Dendritic cell treated with granulocyte-macrophage colony-stimulating factor and Interleukin-4, amounts not matched to agents 40 ng/mL and 50 ng/mL, for 4 days (primary cell): ENCODE data around the gene FARP2.

ENCODE experiments used
- H3K27ac Mint-ChIP-seq: one replicate; pipeline ENCODE4 v1.8.0; 2022; ENCODE audit warnings: mild to moderate bottlenecking, mixed read lengths
- H3K27me3 Mint-ChIP-seq: one replicate; pipeline ENCODE4 v1.8.0; 2022; ENCODE audit warnings: mild to moderate bottlenecking, mixed read lengths
- H3K36me3 Mint-ChIP-seq: one replicate; pipeline ENCODE4 v1.8.0; 2022; ENCODE audit warnings: low read depth, mixed read lengths
- H3K4me1 Mint-ChIP-seq: one replicate; pipeline ENCODE4 v1.8.0; 2022; ENCODE audit warnings: low read depth, mixed read lengths
- H3K4me3 Mint-ChIP-seq: one replicate; pipeline ENCODE4 v1.8.0; 2022; ENCODE audit warnings: mild to moderate bottlenecking, moderate library complexity, mixed read lengths
- H3K9me3 Mint-ChIP-seq: one replicate; pipeline ENCODE4 v1.8.0; 2022; ENCODE audit warnings: mixed read lengths
- intact Hi-C: fragments of 100-400 bp; cut with micrococcal nuclease; formaldehyde crosslinking; loops from one replicate; pipeline ENCODE4 v1.15.0; 2022

The FARP2 gene

DNA sequence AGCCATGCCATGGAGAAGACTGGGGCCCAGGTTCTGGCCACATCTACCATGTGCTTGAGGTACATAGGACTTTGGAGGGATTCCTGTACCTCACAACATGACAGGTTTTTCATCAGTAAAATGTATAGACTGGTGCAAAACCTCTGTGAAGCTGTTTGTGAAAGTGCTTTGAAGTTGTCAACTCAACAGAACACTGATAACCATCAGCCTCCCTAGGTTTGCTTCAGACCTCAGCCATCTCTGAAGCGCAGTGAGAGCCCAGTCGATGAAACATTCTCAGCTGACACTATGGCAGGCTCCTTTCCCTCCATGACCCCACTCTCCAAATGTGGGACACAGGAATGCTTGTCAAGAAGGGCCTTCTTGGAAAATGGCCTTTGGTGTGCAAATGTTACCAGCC, 113.7 kb downstream of the FARP2 start:
- no peak overlapping the region for H3K4me3 Mint-ChIP-seq
- no peaks in the 10 kb centered on the region for H3K9me3 Mint-ChIP-seq
- H3K4me1 Mint-ChIP-seq: no peaks in the 10 kb centered on the region
- H3K36me3 Mint-ChIP-seq: no peaks in the 10 kb centered on the region
- H3K27ac Mint-ChIP-seq: no peak overlapping the region
- H3K27me3 Mint-ChIP-seq: peaks cover 82% of the 10 kb centered on the region
- intact Hi-C loops: no loop called here

DNA sequence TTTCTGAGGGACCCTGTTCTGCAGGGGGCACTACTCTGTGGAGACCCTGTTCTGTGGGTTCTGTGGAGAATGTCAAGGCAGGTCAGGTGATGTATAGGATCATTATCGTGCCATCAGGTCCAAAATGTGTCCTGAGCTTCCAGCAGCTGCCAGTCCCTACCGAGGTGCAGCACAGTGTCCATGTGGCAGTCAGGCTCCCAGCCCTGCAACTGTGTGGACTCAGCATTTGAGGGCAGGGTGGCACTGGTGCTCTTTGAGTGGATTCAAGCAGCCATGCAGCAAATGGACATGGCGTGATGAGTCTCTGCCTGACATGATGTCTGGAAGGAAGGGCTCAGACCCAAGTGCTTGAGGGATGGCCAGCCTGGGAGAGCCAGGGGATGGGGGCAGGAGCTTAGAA, 117.3 kb downstream of the FARP2 start:
- Mint-ChIP-seq H3K27ac (no peak overlapping the region), H3K4me3 (no peak overlapping the region), H3K9me3 (no peaks in the 10 kb centered on the region)

DNA sequence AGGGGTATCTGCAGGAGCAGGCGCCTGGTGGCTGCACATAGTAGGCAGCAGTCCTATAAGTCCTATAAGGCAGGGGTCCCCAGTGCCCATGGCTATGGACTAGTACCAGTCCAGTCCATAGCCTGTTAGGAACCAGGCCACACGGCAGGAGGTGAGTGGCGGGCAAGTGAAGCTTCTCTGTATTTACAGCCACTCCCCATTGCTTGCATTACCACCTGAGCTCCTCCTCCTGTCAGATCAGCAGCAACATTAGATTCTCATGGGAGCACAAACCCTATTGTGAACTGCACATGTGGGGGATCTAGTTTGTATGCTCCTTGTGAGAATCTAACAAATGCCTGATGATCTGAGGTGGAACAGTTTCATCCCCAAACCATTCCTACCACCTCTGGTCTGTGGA, 119.2 kb downstream of the FARP2 start:
- intact Hi-C loops: no loop called here
- Mint-ChIP-seq H3K27ac (no peak overlapping the region), H3K4me3 (no peak overlapping the region), H3K9me3 (no peaks in the 10 kb centered on the region), H3K4me1 (no peaks in the 10 kb centered on the region), H3K27me3 (peaks cover 68% of the 10 kb centered on the region), H3K36me3 (no peaks in the 10 kb centered on the region)

More for the DNA sequence above, 117.3 kb downstream of the FARP2 start:
- H3K4me1 Mint-ChIP-seq: no peaks in the 10 kb centered on the region
- H3K36me3 Mint-ChIP-seq: no peaks in the 10 kb centered on the region
- intact Hi-C loops: no loop called here
- H3K27me3 Mint-ChIP-seq: peaks cover 72% of the 10 kb centered on the region

DNA sequence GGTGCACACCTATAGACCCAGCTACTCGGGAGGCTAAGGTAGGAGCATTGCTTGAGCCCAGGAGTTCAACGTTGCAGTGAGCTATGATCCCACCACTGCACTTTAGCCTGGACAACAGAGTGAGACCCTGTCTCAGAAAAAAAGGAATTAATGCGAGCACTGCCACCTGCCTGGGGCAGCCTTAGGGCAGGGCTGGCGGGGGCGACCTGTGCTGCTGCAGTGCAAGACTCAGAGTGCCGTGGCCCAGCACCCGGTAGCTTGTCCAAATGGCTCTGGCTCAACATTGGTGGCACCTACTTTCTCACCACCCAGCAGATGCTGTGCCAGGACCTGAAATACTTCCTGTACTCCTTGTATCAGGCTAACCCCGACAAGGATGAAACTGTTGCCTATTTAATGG, 122.1 kb downstream of the FARP2 start:
- H3K9me3 Mint-ChIP-seq: no peaks in the 10 kb centered on the region
- H3K36me3 Mint-ChIP-seq: no peaks in the 10 kb centered on the region
- peaks cover 54% of the 10 kb centered on the region for H3K27me3 Mint-ChIP-seq
- no peaks in the 10 kb centered on the region for H3K4me1 Mint-ChIP-seq
- intact Hi-C loops: no loop called here
- H3K4me3 Mint-ChIP-seq: no peak overlapping the region
- H3K27ac Mint-ChIP-seq: no peak overlapping the region

DNA sequence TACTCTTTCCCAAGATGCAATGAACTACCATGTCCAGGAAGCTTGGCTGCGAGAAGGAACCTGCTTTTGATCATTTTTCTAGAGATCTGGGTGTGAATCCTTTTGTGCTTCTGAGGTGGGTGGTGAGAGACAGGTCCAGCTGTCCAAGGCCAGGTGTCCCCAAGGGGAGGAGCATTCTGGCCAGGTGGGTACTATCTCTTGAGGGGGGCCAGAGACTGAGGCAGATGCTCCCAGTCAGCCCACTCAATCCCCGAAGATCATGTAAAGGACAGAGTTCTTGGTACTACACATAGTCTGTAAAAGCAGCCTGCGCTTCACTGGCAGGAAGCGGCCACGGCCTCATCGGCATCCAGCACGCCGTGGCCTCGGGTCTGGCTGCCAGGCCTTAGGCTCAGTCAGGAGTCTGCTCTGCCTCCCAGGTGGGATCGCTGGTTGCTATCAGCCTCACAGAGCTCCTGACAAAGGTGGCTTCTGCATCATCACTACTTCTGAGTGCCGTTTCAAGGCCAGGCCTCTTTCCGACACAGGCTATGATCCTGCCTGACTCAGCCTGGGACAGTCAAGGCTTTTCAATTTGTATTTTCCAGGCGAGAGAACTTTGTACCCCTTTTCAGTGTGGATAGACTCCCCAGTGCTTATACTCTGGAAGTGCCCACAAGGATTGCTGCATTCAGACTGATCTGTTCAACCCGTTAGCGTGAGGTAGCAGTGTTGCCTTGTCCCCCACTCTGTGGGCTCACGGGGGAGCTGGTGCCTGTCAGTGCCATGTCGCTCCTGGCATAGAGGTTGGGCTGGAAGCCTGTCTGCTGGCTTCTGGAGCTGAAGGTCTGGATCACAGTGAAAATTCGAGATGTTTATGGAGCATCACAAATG, 123.2 kb downstream of the FARP2 start:
- no peak overlapping the region for H3K27ac Mint-ChIP-seq
- H3K4me3 Mint-ChIP-seq: no peak overlapping the region
- H3K27me3 Mint-ChIP-seq: peaks cover 55% of the 10 kb centered on the region
- intact Hi-C loops: no loop called here
- H3K36me3 Mint-ChIP-seq: no peaks in the 10 kb centered on the region
- H3K4me1 Mint-ChIP-seq: no peaks in the 10 kb centered on the region
- H3K9me3 Mint-ChIP-seq: no peaks in the 10 kb centered on the region

DNA sequence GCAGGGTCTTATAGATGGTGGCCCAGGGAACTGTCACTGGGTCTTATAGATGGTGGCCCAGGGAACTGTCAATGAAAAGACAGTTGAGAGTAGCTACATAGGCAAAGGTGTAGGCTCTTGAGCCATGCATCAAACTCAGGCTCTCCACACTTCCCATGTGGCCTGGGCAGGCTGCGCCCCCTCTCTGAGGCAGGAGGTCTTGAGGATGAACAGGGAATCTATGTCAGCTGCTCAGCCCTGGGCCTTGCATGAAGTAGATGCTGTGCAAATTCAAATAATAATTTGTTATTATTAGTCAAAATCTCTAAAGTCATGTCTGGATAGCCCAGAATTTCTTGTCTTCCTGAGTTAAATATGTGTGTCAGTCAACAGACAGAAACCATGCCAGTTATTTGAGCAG, 125.6 kb downstream of the FARP2 start:
- H3K27me3 Mint-ChIP-seq: peaks cover 60% of the 10 kb centered on the region
- H3K9me3 Mint-ChIP-seq: no peaks in the 10 kb centered on the region
- H3K4me3 Mint-ChIP-seq: no peak overlapping the region
- no peaks in the 10 kb centered on the region for H3K4me1 Mint-ChIP-seq
- no peak overlapping the region for H3K27ac Mint-ChIP-seq
- intact Hi-C loops: no loop called here
- no peaks in the 10 kb centered on the region for H3K36me3 Mint-ChIP-seq

DNA sequence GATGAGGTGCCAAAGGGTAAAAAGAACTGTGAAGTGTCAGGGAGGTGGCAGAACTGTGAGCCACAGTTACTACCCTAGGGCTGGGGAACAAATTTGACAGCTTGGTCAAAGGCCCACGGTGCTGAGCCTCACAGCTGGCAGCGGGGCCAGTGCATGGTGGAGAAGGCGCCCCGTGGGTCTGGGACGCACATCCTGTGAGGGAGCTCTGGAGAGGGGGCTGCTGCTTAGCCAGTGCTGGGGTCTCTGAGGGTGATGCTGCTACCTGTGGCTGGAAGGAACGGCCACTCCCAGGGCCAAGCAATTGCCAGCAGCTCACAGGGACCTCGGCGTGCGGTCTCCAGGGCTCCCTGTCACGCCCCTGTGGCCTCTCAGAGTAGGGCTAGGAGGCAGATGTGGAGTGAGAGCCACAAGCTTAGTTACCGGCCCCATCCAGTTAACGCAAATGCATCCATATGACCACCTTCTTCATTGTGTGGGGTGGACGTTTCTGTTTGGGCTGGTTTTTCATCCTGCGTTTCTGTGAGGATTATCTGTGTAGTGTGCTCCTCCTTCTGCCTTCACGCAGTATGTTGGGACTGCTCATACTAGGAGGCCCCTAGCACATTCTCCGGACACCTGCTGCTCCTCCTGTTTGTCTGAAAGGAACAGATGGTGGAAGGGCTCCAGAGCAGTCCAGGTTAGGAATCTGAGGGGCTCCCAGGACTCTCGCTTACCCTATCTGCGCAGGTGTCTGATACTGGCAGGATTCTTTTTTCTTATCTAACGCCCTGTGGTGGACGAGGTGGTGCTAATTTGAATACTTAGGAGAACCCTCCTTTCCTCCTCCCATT, 126.3 kb downstream of the FARP2 start:
- H3K9me3 Mint-ChIP-seq: no peaks in the 10 kb centered on the region
- H3K4me1 Mint-ChIP-seq: no peaks in the 10 kb centered on the region
- intact Hi-C loops: no loop called here
- H3K4me3 Mint-ChIP-seq: no peak overlapping the region
- peaks cover 59% of the 10 kb centered on the region for H3K27me3 Mint-ChIP-seq
- no peak overlapping the region for H3K27ac Mint-ChIP-seq
- no peaks in the 10 kb centered on the region for H3K36me3 Mint-ChIP-seq

DNA sequence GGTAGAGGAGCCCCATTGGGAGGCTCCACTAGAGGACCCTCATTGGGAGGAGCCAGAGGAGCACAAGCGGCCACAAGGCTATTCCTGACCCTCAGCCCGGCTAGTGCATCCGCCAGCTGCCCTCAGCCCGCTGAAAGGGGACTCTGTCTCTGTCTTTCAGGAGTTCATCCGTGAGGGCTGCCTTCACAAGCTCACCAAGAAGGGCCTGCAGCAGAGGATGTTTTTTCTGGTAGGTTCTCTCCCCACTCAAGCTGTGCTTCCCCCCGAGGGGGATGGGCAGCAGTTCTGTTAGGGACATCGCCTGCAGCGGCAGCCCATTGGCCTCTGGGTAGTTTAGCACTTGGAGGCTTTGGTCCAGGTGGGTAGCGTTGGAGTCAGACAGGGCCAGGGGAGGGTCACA, 127.2 kb downstream of the FARP2 start:
- intact Hi-C loops: no loop called here
- H3K27me3 Mint-ChIP-seq: peaks cover 56% of the 10 kb centered on the region
- no peaks in the 10 kb centered on the region for H3K36me3 Mint-ChIP-seq
- H3K4me1 Mint-ChIP-seq: no peaks in the 10 kb centered on the region
- H3K4me3 Mint-ChIP-seq: no peak overlapping the region
- H3K27ac Mint-ChIP-seq: no peak overlapping the region
- H3K9me3 Mint-ChIP-seq: no peaks in the 10 kb centered on the region

DNA sequence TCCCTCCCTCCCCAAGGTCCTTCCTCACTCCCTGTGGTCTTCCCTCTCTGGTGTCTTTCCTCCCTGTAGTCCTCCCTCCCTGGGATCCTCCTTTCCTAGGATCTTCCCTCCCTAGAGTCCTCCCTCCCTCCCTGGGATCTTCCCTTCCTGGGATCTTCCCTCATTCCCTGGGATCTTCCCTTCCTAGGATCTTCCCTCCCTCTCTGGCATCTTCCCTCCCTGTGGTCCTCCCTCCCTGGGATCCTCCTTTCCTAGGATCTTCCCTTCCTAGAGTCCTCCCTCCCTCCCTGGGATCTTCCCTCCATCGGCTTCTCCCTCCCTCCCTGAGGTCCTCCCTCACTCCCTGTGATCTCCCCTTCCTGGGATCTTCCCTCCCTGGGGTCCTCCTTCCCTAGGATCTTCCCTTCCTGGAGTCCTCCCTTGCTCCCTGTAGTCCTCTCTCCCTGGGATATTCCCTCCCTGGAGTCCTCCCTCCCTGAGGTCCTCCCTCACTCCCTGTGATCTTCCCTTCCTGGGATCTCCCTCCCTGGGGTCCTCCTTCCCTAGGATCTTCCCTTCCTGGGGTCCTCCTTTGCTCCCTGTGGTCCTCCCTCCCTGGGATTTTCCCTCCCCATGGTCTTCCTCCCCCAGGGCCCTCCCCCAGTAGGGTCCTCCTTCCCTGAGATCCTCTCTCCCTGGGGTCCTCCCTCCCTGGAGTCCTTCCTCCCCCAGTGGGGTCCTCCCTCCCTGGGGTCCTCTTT, 129.3 kb downstream of the FARP2 start:
- Mint-ChIP-seq H3K9me3 (no peaks in the 10 kb centered on the region), H3K4me1 (no peaks in the 10 kb centered on the region), H3K27ac (no peak overlapping the region), H3K27me3 (peaks cover 53% of the 10 kb centered on the region), H3K36me3 (no peaks in the 10 kb centered on the region), H3K4me3 (no peak overlapping the region)
- intact Hi-C loops: no loop called here

DNA sequence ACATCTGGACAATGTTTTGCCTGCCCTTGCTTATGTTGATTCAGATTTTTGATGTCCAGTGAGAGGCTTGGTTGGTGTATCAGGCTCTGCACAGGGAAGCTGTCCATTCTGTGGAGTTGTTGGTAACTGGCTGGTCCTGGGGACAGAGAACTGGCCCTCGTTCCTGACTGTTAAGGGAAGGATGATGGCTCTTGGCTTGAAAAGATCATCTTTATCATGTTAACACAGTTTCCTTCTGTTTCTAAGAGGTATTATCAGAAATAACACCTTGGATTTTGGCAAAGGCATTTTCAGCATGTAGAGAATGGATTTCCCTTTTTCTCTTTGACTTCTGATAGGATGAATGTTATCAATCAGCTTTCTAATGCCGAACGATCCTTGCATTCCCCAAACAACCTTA, 133.0 kb downstream of the FARP2 start:
- Mint-ChIP-seq H3K4me1 (no peaks in the 10 kb centered on the region), H3K4me3 (no peak overlapping the region), H3K27me3 (peaks cover 43% of the 10 kb centered on the region), H3K27ac (no peak overlapping the region), H3K9me3 (no peaks in the 10 kb centered on the region), H3K36me3 (peaks cover 10% of the 10 kb centered on the region)
- intact Hi-C loops: no loop called here

DNA sequence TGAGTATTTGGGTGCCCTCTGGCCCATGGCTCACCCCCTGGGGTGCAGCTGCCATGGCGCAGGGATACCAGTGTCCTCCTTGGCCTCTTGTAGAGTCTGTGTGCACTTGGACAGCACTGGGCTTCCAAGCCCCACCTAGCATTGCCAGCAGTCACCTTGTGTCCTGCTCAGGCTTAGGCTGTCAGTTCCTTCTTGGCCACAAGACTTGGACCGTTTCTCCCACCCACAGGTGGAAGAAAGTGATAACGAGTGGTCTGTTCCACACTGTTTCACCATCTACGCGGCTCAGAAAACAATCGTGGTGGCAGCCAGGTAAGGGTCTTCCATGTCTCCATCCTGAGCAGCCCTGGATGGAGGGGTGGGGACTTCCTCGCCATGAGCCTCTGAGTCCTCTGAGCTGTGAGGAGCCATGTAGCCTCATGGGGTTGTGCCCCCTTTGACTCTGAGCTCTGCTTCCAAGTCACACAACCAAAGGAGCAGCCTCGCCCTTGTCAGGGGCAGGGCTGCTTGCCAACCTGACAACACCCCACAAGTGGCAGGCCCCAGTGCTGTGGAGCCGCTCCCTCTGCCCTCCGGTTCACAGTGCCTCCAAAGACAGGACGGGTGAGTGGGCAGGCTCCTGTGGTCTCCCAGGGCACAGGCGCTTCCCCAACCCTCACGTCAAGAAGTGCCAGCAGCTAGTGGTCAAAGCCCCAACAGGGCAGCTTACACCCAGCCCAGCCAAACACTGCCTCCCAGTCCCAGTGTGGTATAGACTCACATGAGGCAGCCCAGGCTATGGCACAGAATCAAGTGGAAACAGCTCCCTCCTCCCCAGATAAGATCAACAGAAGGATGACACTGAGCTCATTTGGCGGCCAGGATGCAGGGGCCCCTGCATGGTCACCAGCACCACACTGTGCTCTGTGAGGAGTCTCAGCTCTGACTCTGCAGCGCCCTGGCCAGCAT, 133.9 kb downstream of the FARP2 start:
- intact Hi-C loops: no loop called here
- Mint-ChIP-seq H3K4me3 (no peak overlapping the region), H3K27ac (no peak overlapping the region), H3K36me3 (peaks cover 19% of the 10 kb centered on the region), H3K4me1 (no peaks in the 10 kb centered on the region), H3K27me3 (peaks cover 34% of the 10 kb centered on the region), H3K9me3 (no peaks in the 10 kb centered on the region)

DNA sequence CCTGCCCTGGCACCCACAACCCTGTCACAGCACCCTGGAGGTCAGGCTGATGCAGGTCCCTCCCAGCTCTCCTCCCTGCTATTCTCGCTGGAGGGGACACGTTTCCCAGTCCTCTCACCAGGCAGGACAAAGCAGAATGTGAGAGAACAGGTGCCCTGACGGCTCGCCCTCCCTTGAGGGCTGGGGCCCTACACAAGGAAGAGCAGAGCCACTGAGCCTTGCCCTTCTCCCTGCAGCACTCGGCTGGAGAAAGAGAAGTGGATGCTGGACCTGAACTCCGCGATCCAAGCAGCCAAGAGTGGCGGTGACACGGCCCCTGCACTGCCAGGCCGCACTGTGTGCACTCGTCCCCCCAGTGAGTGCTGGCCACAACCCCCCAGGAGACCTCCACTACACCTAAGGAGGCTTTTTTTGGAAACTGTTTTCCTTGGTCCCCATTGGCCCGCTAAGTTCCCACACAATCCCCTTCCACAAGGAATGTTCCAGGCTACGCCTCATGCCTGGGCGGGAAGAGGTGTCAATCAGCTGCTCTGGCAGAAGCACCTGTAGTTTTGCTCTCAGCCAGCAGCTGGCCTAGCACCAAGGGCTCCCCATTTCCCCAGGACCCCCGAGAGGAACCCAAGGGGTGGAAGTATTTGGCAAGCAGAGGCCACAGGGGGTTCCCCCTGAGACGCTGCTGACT, 134.9 kb downstream of the FARP2 start:
- Mint-ChIP-seq H3K4me1 (no peaks in the 10 kb centered on the region), H3K9me3 (no peaks in the 10 kb centered on the region), H3K4me3 (no peak overlapping the region), H3K27ac (no peak overlapping the region), H3K36me3 (peaks cover 29% of the 10 kb centered on the region), H3K27me3 (peaks cover 26% of the 10 kb centered on the region)
- intact Hi-C loops: no loop called here
